Vagina (tissue), 2 donors: ENCODE data around the gene CACHD1. TPM values are rescaled to one million over a fixed set of nuclear protein-coding genes. Genes with fewer than 3 reads are reported as not detected.

Experiments used
- DNase-seq, 2 donors: peaks; one replicate each; pipeline ENCODE4 v3.0.0-alpha.2; 2017; ENCODE audit errors: extremely low spot score in 2 of 2
- H3K27ac ChIP-seq: fragments of 200-600 bp; sonication (generic); one replicate; pipeline ENCODE4 v1.5.1; 2019
- H3K27me3 ChIP-seq: fragments of 200-600 bp; sonication (generic); one replicate; pipeline ENCODE4 v1.5.1; 2019
- H3K36me3 ChIP-seq, 2 donors: fragments of 200-600 bp; sonication (generic); one replicate each; pipeline ENCODE4 v1.5.1; 2017 to 2019
- H3K4me1 ChIP-seq: fragments of 200-600 bp; sonication (generic); one replicate; pipeline ENCODE4 v1.5.1; 2019
- H3K4me3 ChIP-seq, 2 donors: fragments of 200-600 bp; sonication (generic); 1 replicate in 1 of 2; 2 replicates in 1 of 2; pipeline ENCODE4 v1.5.1; 2016 to 2019
- H3K9me3 ChIP-seq: fragments of 200-600 bp; sonication (generic); one replicate; pipeline ENCODE4 v1.5.1; 2019
- POLR2A ChIP-seq, 2 donors: fragments of 450-650 bp; IDR thresholded peaks; one replicate each; pipeline ENCODE4 v1.6.1; 2017; ENCODE audit warnings: antibody characterized with exemption in 2 of 2, mild to moderate bottlenecking in 2 of 2, moderate library complexity in 2 of 2
- POLR2AphosphoS5 ChIP-seq, 2 donors: sonication (generic); formaldehyde crosslinking; IDR thresholded peaks; one replicate each; pipeline ENCODE4 v1.9.0; 2017; ENCODE audit warnings: antibody characterized with exemption in 2 of 2, mild to moderate bottlenecking in 2 of 2, low read depth in 1 of 2; ENCODE audit not compliant: insufficient read depth in 1 of 2
- intact Hi-C: fragments of 100-400 bp; cut with DNase I; formaldehyde crosslinking; loops from one replicate; pipeline ENCODE4 v1.15.1; 2023
- total RNA-seq: library from RNA; depleted of rRNA; stranded (reverse); fragments of >200 nt; gene quantifications from one replicate; pipeline ENCODE4 v1.2.3, GENCODE V29; 2016
- TF ChIP-seq, protein P1 (sequence below), 3 experiments: fragments of 450-650 bp in 2 of 3; fragments of 200-600 bp in 1 of 3; sonication (generic) in 1 of 3; IDR thresholded peaks; one replicate each; pipeline ENCODE4 v1.5.1; 2017 to 2019; ENCODE audit warnings: antibody characterized with exemption in 3 of 3, mild to moderate bottlenecking in 2 of 3, moderate library complexity in 2 of 3

CACHD1 gene
- total RNA-seq, 1 donor from 2014 or later: 27.7 TPM

DNA sequence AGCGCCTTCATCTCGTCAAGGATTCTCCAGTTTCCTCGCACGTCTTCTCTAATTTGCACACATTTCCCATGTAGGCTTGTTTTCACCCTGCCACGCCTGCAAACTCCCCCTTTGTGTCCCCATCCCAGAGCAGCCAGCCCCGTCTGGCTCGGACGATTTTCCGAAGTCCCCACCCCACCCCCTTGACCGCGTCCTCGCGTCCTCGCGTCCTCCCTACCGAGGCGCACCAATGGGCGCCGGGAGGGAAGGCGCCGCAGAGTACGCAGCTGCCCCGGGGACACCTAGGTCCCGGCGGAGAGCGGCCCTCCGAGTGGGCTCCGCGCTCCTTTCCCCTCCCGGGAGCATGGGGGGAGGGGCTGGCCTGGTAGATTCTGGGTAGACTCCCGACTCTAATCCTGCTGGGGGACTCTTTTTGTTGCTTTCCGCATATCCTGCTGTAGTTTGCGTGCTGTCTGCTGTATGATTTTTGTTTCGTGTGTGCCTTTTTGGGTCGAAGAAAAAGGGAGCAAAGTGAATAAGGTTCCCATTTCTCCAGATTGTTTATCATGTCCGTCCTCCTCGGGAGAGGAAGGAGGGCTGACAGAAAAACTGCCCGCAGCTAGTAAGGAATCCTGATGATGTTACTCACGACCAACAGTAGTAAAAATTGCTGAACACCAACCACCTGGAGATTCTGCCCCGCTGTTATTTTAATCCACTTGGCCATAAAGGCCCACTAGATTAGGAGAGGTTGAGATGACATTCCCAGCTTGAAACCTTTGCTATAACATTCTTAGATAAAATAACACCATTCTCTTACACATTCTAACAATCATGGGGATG lies 1.5 kb downstream of the CACHD1 start:
- Histone ChIP-seq H3K27me3 (no peaks in the 10 kb centered on the region), H3K9me3 (no peaks in the 10 kb centered on the region), H3K27ac (peak overlapping the region; percentile 93), H3K4me1 (peaks cover 46% of the 10 kb centered on the region), H3K36me3 (no peaks in the 10 kb centered on the region), H3K4me3 (peak overlapping the region; percentile 57 to 81)
- TF ChIP-seq POLR2AphosphoS5 (IDR thresholded peaks at IDR 0.05; ENCODE audit: insufficient read depth in 1 of 2, low read depth in 1 of 2): peak in 1 of 2 donors; percentile 72
- no peak for TF ChIP-seq POLR2A (IDR thresholded peaks at IDR 0.05)
- TF ChIP-seq, protein P1, sequence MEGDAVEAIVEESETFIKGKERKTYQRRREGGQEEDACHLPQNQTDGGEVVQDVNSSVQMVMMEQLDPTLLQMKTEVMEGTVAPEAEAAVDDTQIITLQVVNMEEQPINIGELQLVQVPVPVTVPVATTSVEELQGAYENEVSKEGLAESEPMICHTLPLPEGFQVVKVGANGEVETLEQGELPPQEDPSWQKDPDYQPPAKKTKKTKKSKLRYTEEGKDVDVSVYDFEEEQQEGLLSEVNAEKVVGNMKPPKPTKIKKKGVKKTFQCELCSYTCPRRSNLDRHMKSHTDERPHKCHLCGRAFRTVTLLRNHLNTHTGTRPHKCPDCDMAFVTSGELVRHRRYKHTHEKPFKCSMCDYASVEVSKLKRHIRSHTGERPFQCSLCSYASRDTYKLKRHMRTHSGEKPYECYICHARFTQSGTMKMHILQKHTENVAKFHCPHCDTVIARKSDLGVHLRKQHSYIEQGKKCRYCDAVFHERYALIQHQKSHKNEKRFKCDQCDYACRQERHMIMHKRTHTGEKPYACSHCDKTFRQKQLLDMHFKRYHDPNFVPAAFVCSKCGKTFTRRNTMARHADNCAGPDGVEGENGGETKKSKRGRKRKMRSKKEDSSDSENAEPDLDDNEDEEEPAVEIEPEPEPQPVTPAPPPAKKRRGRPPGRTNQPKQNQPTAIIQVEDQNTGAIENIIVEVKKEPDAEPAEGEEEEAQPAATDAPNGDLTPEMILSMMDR (IDR thresholded peaks at IDR 0.05): no peak
- intact Hi-C loops: loop anchor here (5.0 to 10.0 kb wide), 2 partner anchors 73 to 201 kb away; no protein-coding TSS in a partner anchor
- DNase-seq: no peak

DNA sequence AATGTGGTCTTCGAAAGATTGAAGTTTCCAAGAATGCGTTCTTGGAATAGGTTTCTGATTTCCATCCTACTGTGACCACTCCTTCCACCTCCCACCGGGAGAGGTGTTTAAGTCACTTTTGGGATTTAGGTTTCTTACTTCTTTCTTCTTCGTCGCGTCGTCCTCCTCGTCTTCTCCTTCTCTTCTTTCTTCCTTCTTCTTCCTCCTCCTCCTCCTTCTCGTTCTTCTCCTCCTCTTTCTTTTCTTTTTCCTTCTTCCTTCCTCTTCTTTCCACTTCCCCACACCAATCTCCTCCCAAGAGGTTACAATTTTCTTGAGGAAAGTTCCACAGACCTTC lies 2.1 kb downstream of the CACHD1 start:
- peak overlapping the region; percentile 93 for H3K27ac ChIP-seq
- DNase-seq: no peak
- TF ChIP-seq POLR2A (IDR thresholded peaks at IDR 0.05): no peak
- TF ChIP-seq POLR2AphosphoS5 (IDR thresholded peaks at IDR 0.05; ENCODE audit: insufficient read depth in 1 of 2, low read depth in 1 of 2): no peak
- TF ChIP-seq, protein P1 (IDR thresholded peaks at IDR 0.05): no peak
- H3K36me3 ChIP-seq: no peaks in the 10 kb centered on the region
- no peaks in the 10 kb centered on the region for H3K27me3 ChIP-seq
- H3K4me1 ChIP-seq: peaks cover 52% of the 10 kb centered on the region
- no peaks in the 10 kb centered on the region for H3K9me3 ChIP-seq
- intact Hi-C loops: loop anchor here (5.0 to 10.0 kb wide), 2 partner anchors 73 to 200 kb away; no protein-coding TSS in a partner anchor
- H3K4me3 ChIP-seq: peak overlapping the region; percentile 57 to 81

DNA sequence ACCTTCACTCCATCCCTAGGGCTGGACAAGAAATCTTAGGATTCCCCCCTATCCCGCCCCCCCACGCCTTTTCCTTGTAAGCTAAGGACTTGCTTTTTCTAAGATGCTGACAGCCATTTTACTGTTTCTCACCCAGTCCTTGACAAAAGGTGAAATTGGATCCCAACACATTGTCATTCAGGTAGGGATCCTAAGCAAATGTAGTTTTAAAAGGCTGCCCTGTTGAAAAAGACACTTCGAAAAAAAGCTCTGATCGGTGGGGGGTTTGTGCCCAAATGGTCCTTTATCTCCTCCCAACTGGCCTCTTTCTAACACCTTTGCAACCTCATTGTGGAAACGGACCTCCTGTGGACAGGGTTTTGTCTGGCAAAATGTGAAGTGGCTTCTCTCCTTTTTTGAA lies 2.9 kb downstream of the CACHD1 start:
- H3K4me1 ChIP-seq: peaks cover 55% of the 10 kb centered on the region
- H3K27ac ChIP-seq: peak overlapping the region; percentile 93
- no peaks in the 10 kb centered on the region for H3K9me3 ChIP-seq
- intact Hi-C loops: loop anchor here (5.0 to 10.0 kb wide), 2 partner anchors 72 to 199 kb away; no protein-coding TSS in a partner anchor
- peak overlapping the region in 1 of 2 donors; percentile 57 for H3K4me3 ChIP-seq
- DNase-seq: no peak
- no peak for TF ChIP-seq POLR2A (IDR thresholded peaks at IDR 0.05)
- no peak for TF ChIP-seq POLR2AphosphoS5 (IDR thresholded peaks at IDR 0.05; ENCODE audit: insufficient read depth in 1 of 2, low read depth in 1 of 2)
- TF ChIP-seq, protein P1 (IDR thresholded peaks at IDR 0.05): no peak
- H3K27me3 ChIP-seq: no peaks in the 10 kb centered on the region
- H3K36me3 ChIP-seq: no peaks in the 10 kb centered on the region

DNA sequence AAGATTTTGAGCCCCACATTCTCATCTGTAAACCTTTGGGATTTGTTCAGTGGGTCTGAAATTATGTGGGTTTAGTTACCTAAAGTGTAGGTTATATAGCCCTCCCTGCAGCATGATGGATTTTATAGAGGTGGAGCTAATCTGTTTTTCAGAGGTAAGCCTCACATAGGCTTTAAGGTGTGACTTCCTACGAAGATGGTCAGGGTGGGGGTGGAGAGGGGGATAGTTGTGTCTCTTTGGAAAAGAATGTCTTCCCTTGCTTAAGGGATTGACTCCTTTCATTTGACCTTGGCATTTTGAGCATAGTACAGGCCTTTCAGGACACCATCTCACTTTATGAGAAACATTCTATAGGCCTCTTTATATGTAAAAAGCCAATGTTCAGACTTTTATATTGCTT lies 3.4 kb downstream of the CACHD1 start:
- Histone ChIP-seq H3K4me1 (peaks cover 58% of the 10 kb centered on the region), H3K36me3 (no peaks in the 10 kb centered on the region), H3K27me3 (no peaks in the 10 kb centered on the region), H3K9me3 (no peaks in the 10 kb centered on the region), H3K4me3 (no peak overlapping the region), H3K27ac (no peak overlapping the region)
- TF ChIP-seq POLR2AphosphoS5 (IDR thresholded peaks at IDR 0.05; ENCODE audit: insufficient read depth in 1 of 2, low read depth in 1 of 2) (no peak), POLR2A (IDR thresholded peaks at IDR 0.05) (no peak)
- TF ChIP-seq, protein P1 (IDR thresholded peaks at IDR 0.05): no peak
- intact Hi-C loops: loop anchor here (5.0 to 10.0 kb wide), 2 partner anchors 71 to 199 kb away; no protein-coding TSS in a partner anchor
- DNase-seq: no peak

DNA sequence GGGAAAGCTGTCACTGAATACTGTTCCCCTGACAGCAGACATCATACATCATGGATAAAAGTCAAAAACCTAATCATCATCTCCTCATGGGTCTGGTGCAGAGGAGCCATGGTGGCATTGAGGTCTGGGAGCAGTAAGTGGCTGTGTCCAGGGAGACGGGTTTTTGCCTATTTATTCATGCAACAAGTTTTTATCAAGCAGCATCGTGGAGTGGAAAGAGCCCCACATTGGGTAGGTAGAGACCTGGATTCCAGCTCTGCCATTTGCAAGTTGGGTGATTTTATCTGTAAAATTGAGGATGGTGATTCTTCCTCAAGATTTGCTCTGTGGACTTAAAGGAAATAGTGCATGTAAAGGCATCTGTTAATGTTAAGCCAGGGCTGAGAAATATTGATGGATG lies 4.2 kb downstream of the CACHD1 start:
- intact Hi-C loops: loop anchor here (5.0 to 10.0 kb wide), 2 partner anchors 71 to 198 kb away; no protein-coding TSS in a partner anchor
- Histone ChIP-seq H3K4me3 (no peak overlapping the region), H3K27me3 (no peaks in the 10 kb centered on the region), H3K27ac (no peak overlapping the region), H3K36me3 (no peaks in the 10 kb centered on the region), H3K4me1 (peaks cover 65% of the 10 kb centered on the region), H3K9me3 (no peaks in the 10 kb centered on the region)
- no peak for DNase-seq
- TF ChIP-seq, protein P1 (IDR thresholded peaks at IDR 0.05): no peak
- TF ChIP-seq POLR2AphosphoS5 (IDR thresholded peaks at IDR 0.05; ENCODE audit: insufficient read depth in 1 of 2, low read depth in 1 of 2): no peak
- no peak for TF ChIP-seq POLR2A (IDR thresholded peaks at IDR 0.05)
